ENCODE data around the gene LRRC45.

DNA sequence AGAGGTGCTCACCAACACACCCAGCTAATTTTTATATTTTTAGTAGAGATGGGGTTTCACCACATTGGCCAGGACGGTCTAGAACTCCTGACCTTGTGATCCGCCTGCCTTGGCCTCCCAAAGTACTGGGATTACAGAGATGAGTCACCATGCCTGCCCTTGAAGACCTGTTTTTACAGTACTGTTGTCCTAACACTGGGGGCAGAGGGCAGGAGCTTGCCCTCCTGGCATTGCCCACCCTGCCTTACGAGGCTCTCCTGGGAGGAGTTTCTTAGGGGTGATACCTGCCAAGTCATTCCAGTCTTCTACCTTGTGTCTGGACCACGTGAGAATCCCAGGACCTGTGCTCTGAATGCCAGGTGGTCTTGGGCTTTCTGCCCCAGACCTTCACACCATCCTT is 43.0 kb upstream of the LRRC45 start:
- TF ChIP-seq, protein P1, sequence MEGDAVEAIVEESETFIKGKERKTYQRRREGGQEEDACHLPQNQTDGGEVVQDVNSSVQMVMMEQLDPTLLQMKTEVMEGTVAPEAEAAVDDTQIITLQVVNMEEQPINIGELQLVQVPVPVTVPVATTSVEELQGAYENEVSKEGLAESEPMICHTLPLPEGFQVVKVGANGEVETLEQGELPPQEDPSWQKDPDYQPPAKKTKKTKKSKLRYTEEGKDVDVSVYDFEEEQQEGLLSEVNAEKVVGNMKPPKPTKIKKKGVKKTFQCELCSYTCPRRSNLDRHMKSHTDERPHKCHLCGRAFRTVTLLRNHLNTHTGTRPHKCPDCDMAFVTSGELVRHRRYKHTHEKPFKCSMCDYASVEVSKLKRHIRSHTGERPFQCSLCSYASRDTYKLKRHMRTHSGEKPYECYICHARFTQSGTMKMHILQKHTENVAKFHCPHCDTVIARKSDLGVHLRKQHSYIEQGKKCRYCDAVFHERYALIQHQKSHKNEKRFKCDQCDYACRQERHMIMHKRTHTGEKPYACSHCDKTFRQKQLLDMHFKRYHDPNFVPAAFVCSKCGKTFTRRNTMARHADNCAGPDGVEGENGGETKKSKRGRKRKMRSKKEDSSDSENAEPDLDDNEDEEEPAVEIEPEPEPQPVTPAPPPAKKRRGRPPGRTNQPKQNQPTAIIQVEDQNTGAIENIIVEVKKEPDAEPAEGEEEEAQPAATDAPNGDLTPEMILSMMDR (IDR thresholded peaks at IDR 0.05; ENCODE audit: low read depth, low read length): no peak
- no peak for TF ChIP-seq EZH2phosphoT487 (IDR thresholded peaks at IDR 0.05; ENCODE audit: low read depth)
